HG03342 (cell line): ENCODE data around the gene GAS6.

Experiments used
- ATAC-seq: cut with Tn5 transposase; IDR thresholded peaks from one replicate; pipeline ENCODE4 v1.9.1; 2021; ENCODE audit warnings: mild to moderate bottlenecking, moderate library complexity; ENCODE audit not compliant: unreplicated experiment

The GAS6 gene

DNA sequence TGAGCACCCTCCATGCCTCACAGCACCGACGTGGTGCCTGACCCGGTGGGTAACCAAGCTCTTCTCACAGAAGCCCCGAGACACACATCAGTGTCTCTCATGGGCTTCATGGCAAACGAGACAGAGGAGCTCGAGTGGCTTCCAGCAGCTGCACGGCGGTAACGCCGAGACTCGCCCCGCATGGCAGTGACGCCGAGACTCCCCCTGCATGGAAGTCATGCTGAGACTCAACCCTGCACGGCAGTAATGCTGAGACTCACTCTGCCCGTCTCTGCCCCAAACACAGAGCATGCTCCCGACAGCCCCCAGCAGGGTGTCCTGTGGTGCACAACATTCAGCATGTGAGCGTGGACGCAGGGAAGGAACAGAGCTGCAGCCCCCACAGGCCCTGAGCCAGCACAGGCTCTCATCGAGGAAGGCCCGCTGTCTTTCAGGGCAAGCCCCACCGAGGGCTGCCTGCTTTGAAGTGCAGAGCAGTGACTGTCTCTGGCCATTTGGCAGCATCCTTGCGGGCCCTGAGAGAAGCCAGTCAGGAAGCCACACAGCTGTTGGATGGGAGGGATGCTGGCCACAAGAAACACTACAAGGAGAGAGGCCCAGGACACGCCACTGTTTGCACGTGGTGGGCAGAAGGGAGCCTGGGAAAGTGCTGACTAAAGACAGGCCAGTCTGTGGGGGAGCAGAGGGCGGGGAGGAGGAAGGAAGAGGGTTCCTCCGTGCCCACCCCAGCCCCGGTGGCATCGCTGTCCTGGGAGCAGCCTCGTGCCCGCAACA is 9.5 kb downstream of the GAS6 start:
- ATAC-seq, result no peak

DNA sequence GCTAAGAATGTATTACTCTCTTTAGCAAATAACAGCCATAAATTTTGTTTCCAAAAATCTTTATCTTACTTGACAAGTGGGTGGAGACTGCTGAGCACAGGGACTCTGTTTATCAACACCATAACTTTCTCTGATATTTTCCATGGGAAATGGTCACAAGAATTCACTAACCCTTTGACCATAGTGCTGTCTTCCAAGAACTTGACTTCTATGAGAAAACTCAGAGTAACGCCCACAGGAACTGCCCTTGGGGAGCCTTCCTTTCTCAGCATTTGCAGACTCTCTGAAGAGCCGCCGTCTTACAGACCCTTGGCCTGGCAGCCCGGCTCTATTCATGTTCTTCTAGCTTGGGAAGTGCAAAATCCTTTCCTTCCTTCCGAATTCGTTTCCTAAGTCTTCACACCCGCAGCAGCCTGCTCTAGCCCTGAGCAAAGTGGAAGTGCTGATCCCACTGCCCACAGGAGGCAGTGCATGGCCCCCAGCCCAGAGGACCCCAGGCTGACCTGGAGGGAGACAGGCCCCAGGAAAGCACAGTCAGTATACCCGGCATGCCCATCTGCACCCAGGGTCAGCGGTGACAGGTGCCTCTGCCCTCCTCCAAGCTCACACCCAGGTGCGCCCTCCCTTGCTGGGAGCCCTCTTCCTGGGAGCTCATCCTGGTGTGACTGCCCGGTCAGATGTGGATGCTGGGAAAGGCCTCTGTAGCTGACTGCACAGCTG is 10.2 kb downstream of the GAS6 start:
- no peak for ATAC-seq

DNA sequence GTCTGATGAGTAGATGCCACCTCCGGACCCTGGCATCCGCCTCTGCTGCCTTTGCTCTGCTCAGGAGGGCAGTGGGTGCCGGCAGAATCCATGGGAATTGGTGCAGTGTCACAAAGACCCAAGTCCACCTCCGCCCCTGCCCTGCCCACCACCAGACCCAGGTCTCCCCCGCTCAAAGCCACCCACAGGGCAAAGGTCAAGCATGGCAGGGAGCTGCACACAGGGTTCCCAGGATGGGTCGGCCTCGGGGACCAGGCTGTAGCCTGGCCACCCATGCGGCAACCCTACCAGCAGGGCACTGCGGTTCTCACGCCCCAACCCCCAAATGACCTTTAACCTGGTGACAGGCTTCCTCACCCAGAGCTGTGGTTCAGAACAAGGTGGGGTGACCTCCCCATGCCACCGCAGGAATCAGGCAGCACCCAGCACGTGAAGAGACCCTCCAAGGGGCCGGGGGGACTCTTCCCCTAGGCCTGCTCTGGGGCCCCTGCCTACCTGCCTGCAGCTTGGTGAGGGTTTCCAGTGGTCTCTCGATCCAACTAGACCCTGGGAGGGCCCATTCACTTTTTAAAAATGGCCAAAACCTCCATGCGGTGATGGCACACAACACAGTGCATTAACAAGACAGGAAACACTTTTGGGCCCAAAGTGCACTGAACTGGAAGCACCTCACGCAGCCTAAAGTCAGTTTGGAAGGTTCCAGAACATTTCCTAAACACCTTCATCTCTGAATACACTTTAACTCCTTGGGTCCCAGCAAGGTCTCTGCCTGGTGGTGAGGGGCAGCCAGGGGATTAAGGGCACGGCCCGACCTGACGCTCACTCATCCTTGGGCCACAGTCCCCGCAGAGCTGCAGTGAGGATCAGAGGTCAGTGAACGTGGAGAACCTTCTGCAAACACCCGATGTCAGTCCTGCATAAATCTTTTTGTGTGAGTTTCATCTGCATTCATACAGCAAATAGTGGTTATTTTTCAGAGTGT is 11.0 kb downstream of the GAS6 start:
- no peak for ATAC-seq

GRCh38 chr13:113851826-113852535 is 11.9 kb downstream of the GAS6 start:
- no peak for ATAC-seq

DNA sequence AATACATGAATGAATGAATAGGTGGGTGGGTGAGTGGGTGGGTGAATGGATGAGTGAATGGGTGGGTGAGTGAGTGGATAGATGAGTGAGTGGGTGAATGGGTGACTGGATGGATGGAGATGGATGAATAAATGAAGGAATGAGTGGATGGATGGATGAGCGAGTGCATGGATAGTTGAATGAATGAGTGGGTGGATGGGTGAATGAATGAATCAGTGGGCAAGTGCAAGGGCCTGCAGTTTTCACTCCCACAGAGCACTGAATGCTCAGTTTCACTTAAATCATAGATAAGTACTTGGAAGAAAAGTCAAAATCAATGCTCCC is 12.4 kb downstream of the GAS6 start:
- ATAC-seq, result no peak

- ATAC-seq, result no peak
Observed at GRCh38 chr13:113850722-113851479, 13.0 kb downstream of the GAS6 start.

DNA sequence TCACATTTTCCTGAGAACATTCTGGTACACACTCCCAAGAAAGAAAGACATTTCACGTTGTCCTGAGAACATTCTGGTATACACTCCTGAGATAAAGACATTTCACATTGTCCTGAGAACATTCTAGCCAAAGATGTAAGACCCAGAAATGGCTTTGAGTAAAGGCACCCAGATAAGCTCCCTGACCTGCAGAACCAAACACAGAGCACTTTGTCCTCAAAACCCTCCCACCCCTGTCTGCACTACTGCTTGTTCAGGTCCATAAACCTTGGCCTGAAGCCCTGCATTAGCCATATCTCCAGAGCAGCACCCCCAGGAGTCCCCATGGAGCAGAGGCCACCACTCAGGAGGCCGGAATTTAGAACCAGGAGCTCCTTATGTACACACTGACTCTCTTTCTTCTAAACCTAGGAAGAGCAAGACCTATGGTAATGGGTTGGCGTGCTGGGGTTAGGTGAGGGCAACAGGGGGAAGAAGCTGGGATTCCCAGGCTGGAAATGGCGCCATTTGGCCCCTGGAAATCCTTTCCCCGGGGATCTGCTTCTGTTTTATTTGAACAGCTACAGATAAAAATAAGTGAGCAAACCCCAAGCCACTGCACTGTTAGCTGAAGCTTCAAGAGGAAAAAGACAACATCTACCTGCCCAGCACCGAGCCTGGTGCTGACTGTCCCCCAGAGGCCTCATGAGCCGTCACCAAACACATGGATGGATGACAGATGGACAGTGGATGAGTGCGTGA is 13.7 kb downstream of the GAS6 start:
- ATAC-seq, result no peak

GRCh38 chr13:113849546-113849945 is 14.3 kb downstream of the GAS6 start:
- ATAC-seq, result no peak

DNA sequence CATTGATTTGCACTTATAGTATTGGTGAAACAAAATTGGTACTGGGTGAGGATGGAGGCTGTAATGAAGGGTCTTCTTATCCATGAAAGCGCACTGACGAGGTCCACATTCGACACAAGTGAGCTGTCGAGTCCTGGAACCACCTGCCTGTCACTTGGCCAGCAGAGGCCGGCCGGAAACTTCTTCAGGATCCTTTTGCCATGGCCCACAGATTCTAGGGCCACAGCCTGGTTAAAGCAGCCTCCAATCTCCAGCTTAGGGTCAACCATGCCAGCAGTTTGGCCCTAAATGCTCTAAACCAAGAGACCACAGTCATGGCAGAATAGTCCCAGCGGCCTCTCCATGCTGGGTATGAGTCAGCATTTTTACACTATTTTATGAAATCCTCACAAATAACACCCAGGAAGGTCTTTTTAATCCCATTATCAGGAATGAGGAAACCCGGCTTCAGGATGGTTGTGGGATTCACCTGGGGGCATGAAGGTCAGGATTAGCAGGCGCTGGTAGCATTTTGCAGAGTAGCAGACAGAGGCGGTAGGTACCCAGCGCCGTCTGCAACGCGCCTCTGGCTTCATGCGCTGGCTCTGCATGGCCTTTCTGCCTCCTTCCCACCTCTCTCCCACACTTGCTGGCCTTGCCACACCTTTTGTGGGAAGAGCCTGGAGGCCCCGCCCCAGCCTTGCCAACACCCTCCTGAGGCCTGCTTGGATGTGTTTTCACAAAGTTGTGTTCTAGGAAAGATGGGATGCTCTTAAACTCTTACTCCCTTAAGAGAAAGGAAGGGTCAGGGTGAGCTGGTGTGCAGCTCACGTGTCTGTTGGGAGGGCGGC is 15.2 kb downstream of the GAS6 start:
- ATAC-seq, result no peak

DNA sequence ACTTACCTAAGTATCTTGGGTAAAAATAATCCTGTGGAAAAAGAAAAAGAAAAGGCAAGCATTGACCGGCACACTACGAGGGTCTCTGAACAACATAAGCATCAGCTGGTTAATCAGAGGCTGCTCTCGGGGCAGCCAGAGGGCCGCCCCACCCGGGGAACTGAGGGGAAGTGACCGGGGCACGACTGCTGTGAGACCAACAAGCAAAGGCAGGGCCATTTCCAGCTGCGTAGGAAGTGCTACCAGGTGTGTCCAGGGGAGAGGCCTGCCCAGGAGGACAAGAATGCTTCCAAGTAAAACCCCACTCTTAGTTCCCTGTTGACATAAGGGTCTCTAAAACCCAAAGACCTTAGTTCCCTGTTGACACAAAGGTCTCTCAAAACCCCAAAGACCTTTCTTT is 15.9 kb downstream of the GAS6 start:
- no peak for ATAC-seq

DNA sequence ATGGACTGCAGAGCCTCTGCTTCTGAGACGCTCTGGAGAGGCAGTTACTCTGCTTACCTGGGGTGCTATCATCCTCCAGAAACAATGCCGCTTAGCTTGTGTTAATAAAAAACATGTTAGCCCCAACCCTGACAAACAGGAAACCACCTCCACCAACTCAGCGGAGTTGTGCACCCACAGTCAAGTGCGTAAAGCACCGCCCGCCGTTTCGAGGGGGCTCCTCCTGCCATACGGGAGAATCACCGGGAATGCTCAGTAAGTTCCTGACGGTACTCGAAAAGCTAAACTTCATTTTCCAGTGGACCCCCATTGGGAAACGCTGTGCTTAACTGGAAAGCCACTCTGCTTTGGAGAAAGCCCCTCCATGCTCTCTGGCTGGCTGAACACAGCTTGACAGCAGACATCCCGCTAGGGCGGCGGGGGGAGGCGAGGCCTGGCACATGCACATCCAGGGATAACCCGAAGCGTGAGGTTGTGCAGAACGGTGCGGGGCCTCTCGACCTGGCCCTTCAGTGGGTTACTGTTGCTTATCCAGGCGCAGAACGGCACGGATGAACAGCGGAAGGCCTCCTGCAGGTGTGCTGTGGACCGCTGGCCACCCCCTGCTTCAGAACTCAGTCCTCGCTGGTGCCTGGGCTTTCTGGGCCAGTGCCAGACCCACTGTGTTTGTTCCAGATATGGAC is 17.1 kb downstream of the GAS6 start:
- ATAC-seq, result no peak

GRCh38 chr13:113845723-113846635 is 17.9 kb downstream of the GAS6 start:
- ATAC-seq, result no peak

- no peak for ATAC-seq
Observed at GRCh38 chr13:113845055-113845454, 18.8 kb downstream of the GAS6 start.

GRCh38 chr13:113843864-113844556 is 19.9 kb downstream of the GAS6 start:
- no peak for ATAC-seq

- ATAC-seq, result no peak
Observed at GRCh38 chr13:113843063-113843654, 20.7 kb downstream of the GAS6 start.
